GM08714 (cell line): ENCODE data around the gene PHF3.
"Not testable (repeated sequence)": the region's sequence is repeated elsewhere in the genome, so short reads cannot be mapped to it uniquely, and the experiment has no call there.

ENCODE experiments used
- H3K4me3 ChIP-seq: fragments of 200-500 bp; sonication (Bioruptor generic); 2 replicates; pipeline ENCODE4 v1.5.1; 2014; ENCODE audit warnings: mild to moderate bottlenecking, low read length, inconsistent platforms
- ZNF274 ChIP-seq: IDR thresholded peaks from 2 replicates; pipeline ENCODE4 v1.6.1; 2012; ENCODE audit warnings: mild to moderate bottlenecking, low read depth, low read length

Gene PHF3

GRCh38 chr6:63745784-63746183, 110.2 kb downstream of the PHF3 start:
- no peak for TF ChIP-seq ZNF274
- H3K4me3 ChIP-seq: no peak overlapping the region

- H3K4me3 ChIP-seq: no peak overlapping the region
- no peak for TF ChIP-seq ZNF274
These were observed 114.8 kb downstream of the PHF3 start for GRCh38 chr6:63750400-63750799.

- not testable (repeated sequence) for H3K4me3 ChIP-seq
These were observed 121.7 kb downstream of the PHF3 start for GRCh38 chr6:63757275-63757674.

GRCh38 chr6:63757826-63758225, 122.2 kb downstream of the PHF3 start:
- no peak overlapping the region for H3K4me3 ChIP-seq
- no peak for TF ChIP-seq ZNF274

GRCh38 chr6:63759605-63760105, 124.1 kb downstream of the PHF3 start:
- no peak overlapping the region for H3K4me3 ChIP-seq
- TF ChIP-seq ZNF274: no peak

- no peak for TF ChIP-seq ZNF274
These were observed 124.6 kb downstream of the PHF3 start for GRCh38 chr6:63760199-63760598.

GRCh38 chr6:63764318-63764916, 128.8 kb downstream of the PHF3 start:
- TF ChIP-seq ZNF274: no peak
- H3K4me3 ChIP-seq: no peak overlapping the region

More at GRCh38 chr6:63760199-63760598, 124.6 kb downstream of the PHF3 start:
- H3K4me3 ChIP-seq: no peak overlapping the region
